HG02884 (cell line): ENCODE data around the gene SYNE1.

Experiments used
- ATAC-seq: cut with Tn5 transposase; IDR thresholded peaks from one replicate; pipeline ENCODE4 v1.9.1; 2021; ENCODE audit warnings: mild to moderate bottlenecking, moderate library complexity; ENCODE audit not compliant: unreplicated experiment

Gene SYNE1

DNA sequence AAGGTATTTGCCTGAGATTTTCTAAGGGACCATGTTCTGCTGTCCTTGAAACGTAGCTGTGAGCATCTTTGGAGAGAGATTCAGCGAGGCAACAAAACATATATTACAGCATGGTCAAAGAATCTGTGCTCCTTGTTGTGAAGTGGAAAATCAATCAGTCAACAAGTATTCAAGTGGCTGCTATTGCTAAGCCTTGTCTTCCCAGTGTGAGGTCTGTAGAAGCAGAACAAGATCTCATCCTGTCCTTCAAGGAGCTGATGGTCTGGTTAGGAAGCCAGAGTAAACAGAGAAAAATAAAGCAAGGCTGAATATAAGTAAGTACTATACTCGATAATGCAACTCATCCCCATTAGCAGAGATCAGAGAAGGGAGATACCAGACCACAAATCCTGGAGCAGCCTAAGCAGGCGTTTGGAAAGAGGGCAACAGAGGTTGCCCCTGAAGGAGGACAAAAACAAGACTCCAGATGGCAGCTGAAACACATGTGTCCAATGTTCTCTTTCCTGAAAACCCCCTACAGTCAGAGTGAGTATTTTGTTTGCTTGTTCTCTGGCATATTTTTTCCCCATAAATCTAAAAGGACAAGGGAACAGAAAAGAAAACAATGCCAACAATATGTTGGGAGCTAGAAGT, 392.0 kb downstream of the SYNE1 start:
- no peak for ATAC-seq

DNA sequence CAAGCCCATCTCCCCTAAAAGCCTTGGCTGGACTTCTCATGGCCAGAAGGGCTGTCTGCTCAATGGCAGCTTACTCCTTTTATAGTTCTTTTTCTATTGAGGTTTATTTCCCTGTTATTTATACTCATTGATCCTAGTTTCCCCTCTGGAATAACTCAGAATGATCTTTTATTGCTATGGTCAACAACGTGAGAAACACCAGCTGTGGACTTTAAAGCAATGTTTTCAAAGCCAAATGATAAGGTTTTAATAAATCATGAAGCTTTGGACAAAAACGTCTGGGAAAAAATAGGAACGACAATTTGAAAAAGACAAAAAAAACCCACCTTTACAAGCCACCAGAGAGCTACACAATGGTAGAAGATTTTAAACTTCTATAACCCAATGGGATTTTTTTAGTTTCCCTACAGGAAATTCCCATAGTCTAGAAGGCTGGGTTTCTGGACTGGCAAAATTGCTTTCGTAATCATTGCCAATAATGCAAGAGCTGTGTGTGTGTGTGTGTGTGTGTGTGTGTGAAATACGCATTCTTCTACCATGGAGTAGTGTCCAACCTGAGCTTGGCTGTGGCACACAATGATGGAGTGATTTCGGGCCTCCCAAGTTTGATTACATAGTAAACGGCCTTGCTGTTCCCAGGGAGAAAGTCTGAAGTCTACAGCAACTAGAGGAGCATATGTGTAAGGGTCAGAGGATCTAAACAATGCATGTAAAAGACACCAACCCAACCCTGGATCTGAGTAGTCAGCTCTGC, 396.0 kb downstream of the SYNE1 start:
- ATAC-seq: no peak

DNA sequence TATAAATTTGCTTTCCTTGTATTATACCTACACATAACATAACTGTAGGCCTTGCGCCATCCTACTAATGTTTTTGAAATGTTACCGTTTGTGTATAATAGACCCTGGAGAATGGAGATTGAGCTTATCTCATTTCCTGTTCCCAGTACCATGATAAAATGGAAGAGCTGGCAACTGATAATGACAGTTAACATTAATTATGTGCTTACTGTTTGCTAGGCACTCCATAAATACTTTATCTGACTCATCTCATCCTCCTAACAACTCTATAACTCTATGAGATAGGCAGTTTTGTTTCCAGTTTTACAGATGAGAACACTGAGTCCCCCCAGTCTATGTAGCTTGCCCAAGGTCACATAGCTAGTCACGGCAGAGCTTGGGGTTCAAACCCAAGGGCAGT, 396.7 kb downstream of the SYNE1 start:
- ATAC-seq: no peak

DNA sequence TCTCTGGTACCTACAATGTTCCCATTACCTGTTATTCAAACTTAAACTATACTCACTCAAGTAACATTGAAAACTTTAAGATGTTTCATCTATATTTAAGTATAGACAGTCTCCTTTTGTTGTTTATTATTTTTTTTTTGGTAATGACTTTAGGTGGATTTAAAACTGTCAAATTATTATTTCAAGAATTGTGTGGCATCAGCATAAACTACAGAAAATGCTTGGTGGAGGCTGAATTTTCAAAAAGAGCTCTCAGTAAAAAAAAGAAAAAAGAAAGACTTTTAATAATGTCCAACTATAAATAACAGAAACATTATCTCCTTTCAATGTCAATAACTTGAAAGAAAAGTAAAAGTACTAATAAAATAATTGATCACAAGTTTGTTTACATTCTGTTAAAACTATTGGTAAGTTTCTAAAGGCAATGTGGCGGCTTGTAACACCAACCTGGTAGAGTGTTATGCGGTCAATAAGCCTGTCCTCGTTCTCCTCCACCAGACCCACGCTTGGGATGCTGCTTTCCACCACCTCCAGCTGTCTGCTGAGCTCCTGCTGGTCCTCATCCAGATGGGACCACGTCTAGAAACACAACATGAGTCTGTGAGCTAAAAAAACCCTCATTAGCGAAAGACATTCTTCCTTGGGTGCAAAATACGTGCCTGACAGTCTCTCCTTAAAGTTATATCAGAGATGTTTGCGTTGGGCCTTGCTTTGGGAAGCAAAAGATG, 400.6 kb downstream of the SYNE1 start:
- no peak for ATAC-seq

DNA sequence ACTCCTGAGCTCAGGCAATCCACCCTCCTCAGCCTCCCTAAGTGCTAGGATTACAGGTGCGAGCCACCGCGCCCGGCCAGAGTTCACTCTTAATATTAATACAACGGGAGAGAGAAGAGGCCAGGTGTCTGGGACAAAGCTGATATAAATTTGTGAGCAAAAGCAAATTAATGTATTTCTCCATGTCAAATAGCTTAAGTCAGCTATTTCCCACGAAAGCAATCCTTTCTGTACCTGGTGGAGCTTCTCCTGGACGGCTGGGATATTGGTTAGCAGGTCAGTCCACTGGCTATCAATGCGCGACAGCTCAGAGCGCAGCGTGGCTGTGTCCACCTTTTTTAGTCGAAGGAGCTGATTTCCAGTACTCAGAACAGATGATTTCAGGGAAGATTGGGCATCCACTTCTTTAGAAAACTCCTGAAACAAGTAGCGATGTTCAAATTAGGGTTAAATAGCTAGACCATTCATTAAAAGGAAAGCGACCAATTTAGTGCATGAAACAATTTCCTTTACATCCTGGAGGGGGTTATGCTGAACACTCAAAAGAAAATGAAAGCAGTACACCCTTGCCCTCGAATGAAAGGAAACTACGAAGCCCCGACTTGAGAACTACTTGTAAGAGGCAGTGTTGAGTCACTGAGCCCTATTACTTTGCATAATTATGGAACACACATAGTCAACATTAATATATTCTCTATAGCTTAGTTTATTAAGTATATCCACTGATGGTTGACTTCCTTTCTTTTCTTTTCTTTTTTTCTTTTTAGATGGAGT, 403.4 kb downstream of the SYNE1 start:
- ATAC-seq: no peak

DNA sequence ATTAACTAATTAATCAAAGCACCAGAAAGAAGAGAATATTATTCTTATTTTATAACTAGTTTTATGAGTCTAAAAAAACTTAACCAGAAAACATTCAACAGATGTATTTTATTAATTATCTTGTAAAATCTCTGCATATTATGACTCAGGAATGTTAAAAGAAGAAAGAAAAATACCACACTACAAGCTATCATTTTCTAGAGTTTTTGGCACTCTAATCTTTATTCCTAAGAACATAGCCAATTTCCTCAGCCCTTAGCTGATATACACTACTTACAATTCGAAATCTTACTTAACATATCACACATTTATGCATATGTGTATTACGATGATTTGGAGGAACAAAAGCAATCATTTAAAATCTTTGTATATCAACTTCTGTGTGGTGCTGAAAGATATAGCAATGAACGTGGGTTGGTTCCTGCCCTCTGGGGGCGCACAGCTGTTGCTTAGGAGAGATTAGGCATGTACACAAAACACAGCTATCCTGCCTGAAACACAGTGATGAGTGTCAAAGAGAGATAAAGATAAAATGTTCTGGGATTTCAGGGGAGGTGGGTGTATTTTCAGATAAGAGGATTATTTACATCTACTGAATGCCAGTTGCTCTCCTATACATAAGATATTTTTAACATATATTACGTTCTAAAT, 404.5 kb downstream of the SYNE1 start:
- no peak for ATAC-seq

DNA sequence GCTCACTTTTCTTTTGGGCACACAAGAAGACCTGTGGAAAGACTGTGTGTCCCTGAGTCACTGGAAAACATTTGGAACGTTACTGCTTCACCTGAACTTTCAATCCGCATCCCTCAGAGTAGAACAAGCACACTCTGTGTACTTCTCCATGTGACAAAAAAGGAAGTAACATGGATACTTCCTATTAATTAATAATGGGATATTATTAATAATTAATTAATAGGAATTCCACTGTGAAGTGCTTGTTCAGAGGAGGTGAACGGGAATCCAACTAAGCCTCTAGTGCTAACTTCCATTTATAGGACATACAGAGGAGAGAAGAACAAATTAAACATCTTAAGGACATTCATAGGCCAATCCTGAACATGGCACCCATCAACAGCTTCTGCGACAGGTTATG, 407.8 kb downstream of the SYNE1 start:
- no peak for ATAC-seq

- no peak for ATAC-seq
These were observed 411.0 kb downstream of the SYNE1 start for GRCh38 chr6:152226119-152226518.

- ATAC-seq: no peak
These were observed 411.8 kb downstream of the SYNE1 start for GRCh38 chr6:152225241-152225934.

DNA sequence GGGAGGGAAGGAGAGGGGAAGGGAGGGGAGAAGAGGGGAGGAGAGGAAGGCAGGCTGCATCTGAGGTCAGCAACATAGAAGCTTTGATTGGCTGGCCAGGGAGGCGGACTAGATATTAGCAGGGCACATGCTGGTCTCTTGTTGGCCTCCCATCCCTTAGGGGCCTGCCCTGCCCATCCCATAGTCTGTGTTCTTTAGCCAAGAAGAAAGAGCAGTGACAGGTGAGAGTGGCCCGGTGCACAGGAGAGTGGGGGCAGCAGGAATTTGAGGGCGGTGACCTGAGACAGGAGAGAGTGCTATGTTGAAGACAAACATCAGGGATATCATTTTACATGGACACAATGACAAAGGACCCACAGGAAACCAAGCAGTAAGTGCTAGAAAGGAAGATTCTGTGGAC, 413.5 kb downstream of the SYNE1 start:
- no peak for ATAC-seq

GRCh38 chr6:152221806-152222628, 415.1 kb downstream of the SYNE1 start:
- ATAC-seq: no peak

DNA sequence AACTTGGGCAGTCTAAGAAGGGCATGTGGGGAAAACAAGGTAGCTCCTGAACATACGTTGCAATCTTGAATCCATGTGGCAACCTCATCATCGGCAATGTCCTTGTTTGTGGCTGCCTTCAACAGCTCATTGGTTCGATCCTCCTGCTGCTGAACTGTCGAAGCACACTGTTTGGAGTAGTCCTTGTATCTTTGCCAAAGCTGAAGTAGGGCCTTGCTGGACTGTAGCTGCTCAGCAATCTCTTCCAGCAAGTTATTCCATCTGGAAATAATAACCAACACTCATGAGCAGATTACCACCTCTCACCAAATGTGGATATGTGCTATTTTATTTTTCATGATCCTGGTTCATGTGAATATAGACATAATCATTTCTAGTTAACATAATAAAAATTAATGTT, 416.4 kb downstream of the SYNE1 start:
- no peak for ATAC-seq

GRCh38 chr6:152218887-152219286, 418.3 kb downstream of the SYNE1 start:
- no peak for ATAC-seq

DNA sequence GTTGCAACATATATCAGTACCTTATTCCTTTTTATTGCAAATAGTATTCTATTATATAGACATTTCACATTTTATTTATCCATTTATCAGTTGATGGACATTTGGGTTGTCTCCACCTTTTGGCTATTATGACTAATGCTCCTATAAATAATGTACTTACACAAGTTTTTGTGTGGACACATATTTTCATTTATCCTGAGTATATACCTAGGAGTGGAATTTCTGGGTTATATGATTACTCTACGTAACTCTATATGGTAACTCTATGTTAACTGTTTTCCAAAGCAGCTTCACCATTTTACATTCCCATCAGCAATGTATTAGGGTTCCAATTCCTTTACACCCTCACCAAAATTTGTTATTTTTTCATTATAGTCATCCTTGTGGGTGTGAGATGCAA, 424.7 kb downstream of the SYNE1 start:
- no peak for ATAC-seq

GRCh38 chr6:152209211-152209610, 428.0 kb downstream of the SYNE1 start:
- no peak for ATAC-seq

- no peak for ATAC-seq
These were observed 429.0 kb downstream of the SYNE1 start for GRCh38 chr6:152207915-152208714.

DNA sequence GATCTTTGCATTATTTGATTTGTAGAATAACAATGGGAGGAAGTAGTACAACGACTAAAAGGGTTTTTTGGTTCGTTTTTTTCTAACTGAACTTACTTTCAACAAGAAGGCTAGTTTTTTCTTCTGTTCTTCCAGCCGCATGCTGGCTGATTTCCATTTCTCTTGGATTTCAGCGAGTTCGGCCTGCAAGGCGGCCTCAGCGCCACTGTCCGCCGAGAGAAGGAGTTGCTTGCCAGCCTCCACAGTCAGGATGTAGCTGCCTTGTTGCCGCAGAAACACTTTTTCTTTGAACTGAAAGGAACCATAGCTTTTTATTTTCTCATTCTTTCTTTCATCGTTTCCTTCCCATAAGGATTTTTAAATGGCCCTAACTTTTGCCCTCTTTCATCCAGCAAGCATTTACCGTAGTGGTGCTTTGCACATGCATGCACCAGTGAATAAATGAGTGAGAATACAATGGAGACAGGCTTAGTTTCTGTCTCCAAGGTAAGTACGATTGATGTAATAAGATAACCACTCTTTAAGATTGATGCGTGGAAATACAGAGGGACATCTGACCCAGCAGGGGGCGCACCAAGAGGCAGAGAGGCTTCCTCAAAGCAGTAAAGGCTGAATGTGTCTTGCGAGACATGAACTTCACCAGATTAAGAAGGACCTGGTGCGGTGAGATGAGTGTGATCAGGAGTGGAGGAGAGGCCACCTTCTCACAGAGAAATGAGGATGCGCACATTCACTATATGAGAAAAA, 430.9 kb downstream of the SYNE1 start:
- ATAC-seq: no peak

DNA sequence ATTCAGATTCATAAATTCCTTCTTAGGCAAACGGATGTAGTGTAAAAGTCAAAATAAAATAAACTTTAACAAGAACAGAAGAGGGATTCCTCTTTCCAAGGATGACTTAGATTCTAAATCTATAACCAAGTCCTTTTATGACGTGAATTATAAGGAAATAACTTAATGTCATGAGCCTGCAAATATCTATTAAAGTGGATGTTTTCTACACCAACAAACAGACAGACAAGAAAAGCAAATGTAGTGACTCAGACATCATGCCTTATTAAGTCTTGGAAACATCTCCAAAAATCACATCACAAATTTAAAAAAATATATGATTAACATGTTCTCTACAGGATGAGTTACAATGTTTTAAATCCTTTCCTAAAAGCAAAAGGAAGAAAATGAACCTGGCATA, 432.6 kb downstream of the SYNE1 start:
- no peak for ATAC-seq
